DMS114 treated with DMSO at 0.1 percent for 48 hours (cell line): Measurements from ENCODE around the gene CDC42EP3.

Experiments used
- DNase-seq: peaks from one replicate; lab custom pipeline; 2025; ENCODE audit not compliant: unreplicated experiment; lab: John Stamatoyannopoulos, UW

Gene CDC42EP3

GRCh38 chr2:37683921-37684780, 12.7 kb upstream of the CDC42EP3 start:
- DNase-seq = no peak

GRCh38 chr2:37683241-37683640, 11.8 kb upstream of the CDC42EP3 start:
- DNase-seq = no peak

GRCh38 chr2:37682473-37682872, 11.0 kb upstream of the CDC42EP3 start:
- DNase-seq = no peak

- no peak for DNase-seq
Measured at GRCh38 chr2:37681587-37681986, 10.1 kb upstream of the CDC42EP3 start.

- no peak for DNase-seq
Measured at GRCh38 chr2:37679072-37679695, 7.7 kb upstream of the CDC42EP3 start.

- DNase-seq = no peak
Measured at GRCh38 chr2:37676274-37676673, 4.8 kb upstream of the CDC42EP3 start.

GRCh38 chr2:37674946-37675345, 3.5 kb upstream of the CDC42EP3 start:
- DNase-seq = no peak

- no peak for DNase-seq
Measured at GRCh38 chr2:37672870-37673184, 1.4 kb upstream of the CDC42EP3 start.

- peak; percentile 37 for DNase-seq
Measured at GRCh38 chr2:37672104-37672869, 845 bp upstream of the CDC42EP3 start.

- DNase-seq = no peak
Measured at GRCh38 chr2:37671816-37672103, 318 bp upstream of the CDC42EP3 start.

- DNase-seq = no peak
Measured at GRCh38 chr2:37670378-37671008, 949 bp downstream of the CDC42EP3 start.

GRCh38 chr2:37669446-37669845, 2.0 kb downstream of the CDC42EP3 start:
- DNase-seq = no peak

GRCh38 chr2:37667704-37668103, 3.7 kb downstream of the CDC42EP3 start:
- DNase-seq = no peak

GRCh38 chr2:37666772-37667171, 4.7 kb downstream of the CDC42EP3 start:
- DNase-seq = no peak

GRCh38 chr2:37665604-37666362, 5.7 kb downstream of the CDC42EP3 start:
- DNase-seq = no peak

GRCh38 chr2:37665043-37665442, 6.4 kb downstream of the CDC42EP3 start:
- no peak for DNase-seq

GRCh38 chr2:37664231-37664643, 7.2 kb downstream of the CDC42EP3 start:
- DNase-seq = no peak

- no peak for DNase-seq
Measured at GRCh38 chr2:37663390-37663789, 8.1 kb downstream of the CDC42EP3 start.

- no peak for DNase-seq
Measured at GRCh38 chr2:37659723-37660122, 11.7 kb downstream of the CDC42EP3 start.

GRCh38 chr2:37658682-37659081, 12.8 kb downstream of the CDC42EP3 start:
- DNase-seq = no peak

- no peak for DNase-seq
Measured at GRCh38 chr2:37657471-37657870, 14.0 kb downstream of the CDC42EP3 start.
